CD4-positive, alpha-beta T cell treated with Interferon gamma for 1 hour (primary cell): ENCODE results near the gene STAM2.
"Not testable (repeated sequence)": the region's sequence is repeated elsewhere in the genome, so short reads cannot be mapped to it uniquely, and the experiment has no call there.

ENCODE experiments used
- DNase-seq: peaks from one replicate; pipeline ENCODE4 v3.0.0-alpha.2; 2020

STAM2 gene

DNA sequence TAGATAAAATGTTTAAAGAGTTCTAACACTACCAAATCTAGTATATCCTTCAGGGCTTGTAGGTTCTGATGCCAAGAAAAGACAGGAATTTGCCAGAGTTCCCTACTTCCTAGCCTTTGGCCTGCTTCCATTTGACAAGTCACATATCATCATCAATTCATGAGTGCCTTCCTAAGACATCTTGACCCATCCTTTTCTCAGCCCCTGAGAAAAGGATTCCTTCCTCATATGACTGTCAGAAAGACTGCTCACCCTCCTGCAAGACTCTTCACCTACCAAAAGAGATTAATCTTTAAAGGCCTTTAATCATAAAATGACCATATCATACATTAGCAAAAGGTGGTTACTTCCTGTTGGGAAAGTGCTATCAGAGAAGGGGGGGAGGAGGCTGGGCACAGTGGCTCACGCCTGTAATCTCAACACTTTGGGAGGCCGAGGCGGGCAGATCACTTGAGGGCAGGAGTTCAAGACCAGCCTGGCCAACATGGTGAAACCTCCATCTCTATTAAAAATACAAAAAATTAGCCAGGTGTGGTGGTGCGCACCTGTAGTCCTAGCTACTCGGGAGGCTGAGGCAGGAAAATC is 3.3 kb downstream of the STAM2 start:
- not testable (repeated sequence) for DNase-seq

- DNase-seq, result no peak
These were observed 3.8 kb downstream of the STAM2 start for GRCh38 chr2:152171718-152172117.

- not testable (repeated sequence) for DNase-seq
These were observed 6.4 kb downstream of the STAM2 start for GRCh38 chr2:152169158-152169557.

DNA sequence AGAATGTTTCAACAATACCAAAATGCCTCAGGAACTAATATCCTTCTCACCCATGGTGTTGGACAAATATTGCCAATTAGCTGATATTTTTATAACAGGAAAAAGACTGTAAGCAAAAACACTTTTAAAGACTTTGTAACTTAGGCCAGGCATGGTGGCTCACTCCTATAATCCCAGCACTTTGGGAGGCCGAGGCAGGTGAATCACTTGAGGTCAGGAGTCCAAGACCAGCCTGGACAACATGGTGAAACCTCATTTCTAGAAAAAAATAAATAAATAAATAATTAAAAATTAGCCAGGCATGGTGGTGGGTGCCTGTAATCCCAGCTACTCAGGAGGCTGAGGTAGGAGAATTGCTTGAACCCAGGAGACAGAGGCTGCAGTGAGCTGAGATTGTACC is 8.1 kb downstream of the STAM2 start:
- DNase-seq, result not testable (repeated sequence)

DNA sequence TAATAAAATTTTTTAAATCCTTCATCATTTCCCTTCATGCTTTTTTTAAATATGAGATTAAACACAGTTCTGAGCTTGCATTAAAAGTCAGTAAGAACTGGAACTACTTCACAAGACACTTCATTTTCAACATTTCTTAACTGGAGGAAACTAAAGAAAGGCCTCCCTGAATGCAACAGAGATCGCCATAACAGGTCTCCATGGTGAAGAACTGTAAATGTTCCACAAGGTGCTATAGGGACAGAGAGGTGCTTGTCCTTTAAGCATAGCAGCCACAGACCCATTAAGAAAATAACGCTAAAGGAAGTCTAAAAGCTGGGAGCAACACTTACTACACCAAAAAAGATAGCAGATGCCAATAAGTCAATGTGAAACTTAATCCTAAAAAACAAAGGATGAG is 8.5 kb downstream of the STAM2 start:
- no peak for DNase-seq

GRCh38 chr2:152166633-152167032 is 8.9 kb downstream of the STAM2 start:
- no peak for DNase-seq

DNA sequence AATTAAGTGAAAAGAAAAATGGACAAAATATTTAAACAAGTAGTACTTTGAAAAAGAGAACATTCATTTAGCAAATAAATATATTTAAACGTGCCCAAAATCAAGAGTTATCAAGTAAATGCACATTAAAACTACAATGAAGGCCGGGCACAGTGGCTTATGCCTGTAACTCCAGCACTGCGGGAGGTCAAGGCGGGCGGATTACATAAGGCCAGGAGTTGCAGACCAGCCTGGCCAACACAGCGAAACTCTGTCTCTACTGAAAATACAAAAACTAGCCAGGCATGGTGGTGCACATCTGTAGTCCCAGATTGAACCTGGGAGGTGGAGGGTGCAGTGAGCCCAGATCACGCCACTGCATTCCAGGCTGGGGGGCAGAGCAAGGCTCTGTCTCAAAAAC is 9.8 kb downstream of the STAM2 start:
- no peak for DNase-seq

DNA sequence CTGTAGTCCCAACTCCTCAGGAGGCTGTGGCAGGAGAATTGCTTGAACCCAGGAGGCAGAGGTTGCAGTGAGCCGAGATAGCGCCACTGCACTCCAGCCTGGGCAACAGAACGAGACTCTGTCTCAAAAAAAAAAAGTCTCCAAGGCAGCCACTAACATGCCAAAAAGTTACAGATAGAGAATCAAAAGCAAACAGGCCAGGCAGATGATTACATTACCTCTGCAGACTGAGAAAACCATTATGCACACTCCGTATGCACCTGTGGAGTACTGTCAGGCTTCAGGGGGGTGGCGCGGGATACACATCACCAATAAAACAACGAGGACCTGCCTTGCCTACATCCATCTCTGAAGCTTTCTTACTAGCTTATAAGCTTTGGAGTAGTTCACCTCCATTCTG is 10.3 kb downstream of the STAM2 start:
- no peak for DNase-seq

DNA sequence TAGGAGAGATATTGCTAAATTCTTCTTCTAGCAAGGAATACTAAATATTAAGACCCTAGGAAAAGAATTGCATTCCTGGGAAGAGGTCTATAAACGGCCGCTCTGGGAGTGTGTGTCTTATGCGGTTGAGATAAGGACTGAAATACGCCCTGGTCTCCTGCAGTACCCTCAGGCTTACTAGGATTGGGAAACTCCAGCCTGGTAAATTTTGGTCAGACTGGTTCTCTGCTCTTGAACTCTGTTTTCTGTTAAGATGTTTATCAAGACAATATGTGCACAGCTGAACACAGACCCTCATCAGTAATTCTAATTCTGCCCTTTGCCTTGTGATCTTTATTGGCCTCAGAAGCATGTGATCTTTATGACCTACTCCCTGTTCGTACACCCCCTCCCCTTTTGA is 11.9 kb downstream of the STAM2 start:
- DNase-seq, result not testable (repeated sequence)

- no peak for DNase-seq
These were observed 13.4 kb downstream of the STAM2 start for GRCh38 chr2:152162141-152162540.

DNA sequence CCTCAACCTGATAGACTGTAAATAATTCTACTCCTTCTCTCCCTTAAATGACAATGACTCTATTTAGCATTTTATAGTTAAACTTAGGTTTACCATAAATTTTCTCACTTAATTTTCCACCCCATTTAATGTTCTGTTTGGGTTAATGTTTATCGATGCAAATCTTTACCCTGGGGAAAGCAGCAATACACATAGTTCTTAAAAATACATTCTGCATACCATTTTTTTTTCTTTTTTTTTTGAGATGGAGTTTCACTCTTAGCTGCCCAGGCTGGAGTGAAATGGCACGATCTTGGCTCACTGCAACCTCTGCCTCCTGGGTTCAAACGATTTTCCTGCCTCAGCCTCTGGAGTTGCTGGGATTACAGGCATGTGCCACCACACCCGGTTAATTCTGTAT is 14.0 kb downstream of the STAM2 start:
- DNase-seq, result no peak

- DNase-seq, result not testable (repeated sequence)
These were observed 15.2 kb downstream of the STAM2 start for GRCh38 chr2:152160378-152160777.

DNA sequence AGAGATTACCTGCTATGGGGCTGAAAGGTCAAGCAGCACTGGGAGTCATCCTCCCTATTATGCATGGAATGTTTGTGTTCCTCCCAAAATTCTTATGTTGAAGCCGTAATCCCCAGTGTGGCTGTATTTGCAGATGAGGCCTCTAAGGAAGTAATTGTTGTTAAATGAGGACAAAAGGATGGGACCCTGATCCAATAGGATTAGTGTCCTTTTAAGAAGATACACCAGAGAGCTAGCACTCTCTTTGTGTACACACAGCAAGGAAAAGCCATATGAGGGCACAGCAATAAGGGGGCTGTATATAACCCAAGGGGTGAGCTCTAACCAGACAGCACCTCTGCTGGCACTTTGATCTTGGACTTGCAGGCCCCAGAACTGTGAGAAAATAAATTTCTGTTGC is 18.3 kb downstream of the STAM2 start:
- DNase-seq, result no peak

- no peak for DNase-seq
These were observed 20.4 kb downstream of the STAM2 start for GRCh38 chr2:152155209-152155608.

DNA sequence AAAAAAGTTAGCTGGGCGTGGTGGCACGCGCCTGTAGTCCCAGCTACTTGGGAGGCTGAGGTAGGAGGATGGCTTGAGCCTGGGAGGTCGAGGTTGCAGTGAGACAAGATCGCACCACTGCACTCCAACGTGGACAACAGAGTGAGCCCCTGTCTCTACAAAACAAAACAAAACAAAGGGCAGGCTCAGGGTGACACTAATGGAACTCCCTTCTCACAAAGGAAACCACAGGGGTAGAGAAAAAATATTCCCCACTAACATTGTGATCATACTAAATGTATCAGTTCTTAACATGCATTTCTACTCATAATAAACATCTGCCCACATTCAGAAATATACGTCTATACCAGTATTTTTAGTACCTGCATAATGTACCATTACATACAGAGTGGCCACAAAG is 21.1 kb downstream of the STAM2 start:
- DNase-seq, result no peak

DNA sequence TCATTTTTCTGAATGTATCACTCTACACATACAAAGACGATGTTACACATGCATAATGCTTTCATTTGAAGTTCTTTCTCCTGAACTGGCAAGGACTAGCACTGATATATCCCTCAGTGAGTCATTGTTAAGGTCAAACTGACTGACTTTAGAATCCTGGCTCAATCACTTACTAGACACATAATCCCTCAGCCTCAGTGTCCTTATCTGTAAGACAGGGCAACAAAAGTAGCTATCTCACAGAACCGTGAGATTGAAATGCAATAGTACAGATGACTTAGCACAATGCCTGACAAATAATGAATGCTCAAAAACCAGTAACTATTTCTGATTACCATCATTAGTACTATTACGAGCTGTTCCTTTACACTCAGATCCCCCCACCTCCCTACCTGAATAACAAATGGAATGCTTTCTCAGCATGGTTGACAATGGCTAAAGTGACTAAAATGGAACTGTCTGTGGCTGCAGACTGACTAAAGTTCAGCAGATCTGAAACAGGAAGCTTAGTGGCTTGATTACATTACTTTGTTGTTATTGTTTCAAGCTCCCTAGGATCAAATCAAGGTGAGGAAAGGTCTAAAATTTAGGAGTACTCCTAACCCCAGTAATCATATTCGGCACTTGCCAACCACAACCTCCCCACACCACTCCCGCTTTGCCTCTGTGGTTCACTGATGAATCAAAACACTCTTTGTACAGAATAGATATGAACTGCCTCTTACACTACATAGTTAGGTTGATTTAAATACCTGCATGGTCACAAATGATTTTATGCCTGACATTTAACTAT is 40.9 kb downstream of the STAM2 start:
- no peak for DNase-seq

GRCh38 chr2:152132306-152132705 is 43.3 kb downstream of the STAM2 start:
- DNase-seq, result no peak

DNA sequence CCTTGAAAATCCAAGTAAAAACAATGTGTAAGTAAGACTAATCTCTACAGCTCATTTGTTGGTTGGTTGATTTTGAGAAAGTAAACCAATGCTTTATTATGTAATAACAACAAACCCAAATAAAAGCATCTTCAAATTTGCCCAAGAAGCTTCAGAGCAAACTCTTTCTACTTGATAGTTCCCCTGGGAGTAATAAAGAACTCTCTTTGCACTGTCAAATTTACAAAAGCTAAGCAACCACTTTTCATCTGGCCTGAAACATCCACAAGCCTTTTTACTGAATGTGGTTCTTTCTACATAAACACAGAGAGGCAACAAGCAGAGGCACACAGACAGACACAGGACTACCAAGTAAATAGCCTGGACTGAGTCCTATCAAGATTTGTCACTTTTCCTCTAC is 47.9 kb downstream of the STAM2 start:
- no peak for DNase-seq

- DNase-seq, result no peak
These were observed 48.9 kb downstream of the STAM2 start for GRCh38 chr2:152126664-152127063.

DNA sequence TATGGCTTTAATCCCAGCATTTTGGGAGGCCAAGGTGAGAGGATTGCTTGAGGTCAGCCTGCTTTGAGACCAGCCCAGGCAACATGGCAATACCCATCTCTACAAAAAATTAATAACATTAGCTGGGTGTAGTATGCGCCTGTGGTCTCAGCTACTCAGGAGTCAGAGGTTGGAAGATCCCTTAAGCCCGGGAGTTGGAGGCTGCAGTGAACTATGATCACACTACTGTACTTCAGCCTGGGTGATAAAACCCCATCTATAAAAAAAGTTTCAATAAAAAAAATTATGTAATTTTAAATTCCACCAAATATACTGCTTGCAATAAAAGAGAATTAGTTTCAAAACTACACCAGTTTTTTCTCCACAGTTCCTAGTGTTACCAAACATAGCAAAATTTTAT is 53.4 kb downstream of the STAM2 start:
- no peak for DNase-seq

- no peak for DNase-seq
These were observed 55.1 kb downstream of the STAM2 start for GRCh38 chr2:152120430-152120829.

GRCh38 chr2:152115952-152116351 is 59.6 kb downstream of the STAM2 start:
- DNase-seq, result no peak

- DNase-seq, result no peak
These were observed 61.2 kb downstream of the STAM2 start for GRCh38 chr2:152114366-152114765.

DNA sequence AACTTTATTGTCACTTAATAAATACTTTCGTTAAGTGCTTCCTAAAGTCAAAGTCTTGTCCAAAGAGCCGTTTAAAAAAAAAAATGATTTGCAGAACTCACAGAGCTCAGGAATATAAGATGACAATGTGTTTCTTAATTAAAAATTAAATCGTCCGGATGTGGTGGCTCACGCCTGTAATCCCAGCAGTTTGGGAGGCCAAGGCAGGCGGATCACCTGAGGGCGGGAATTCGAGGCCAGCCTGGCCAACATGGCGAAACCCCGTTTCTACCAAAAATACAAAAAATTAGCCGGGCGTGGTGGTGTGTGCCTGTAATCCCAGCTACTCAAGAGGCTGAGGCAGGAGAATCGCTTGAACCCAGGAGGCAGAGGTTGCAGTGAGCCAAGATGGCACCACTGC is 68.4 kb downstream of the STAM2 start:
- not testable (repeated sequence) for DNase-seq

DNA sequence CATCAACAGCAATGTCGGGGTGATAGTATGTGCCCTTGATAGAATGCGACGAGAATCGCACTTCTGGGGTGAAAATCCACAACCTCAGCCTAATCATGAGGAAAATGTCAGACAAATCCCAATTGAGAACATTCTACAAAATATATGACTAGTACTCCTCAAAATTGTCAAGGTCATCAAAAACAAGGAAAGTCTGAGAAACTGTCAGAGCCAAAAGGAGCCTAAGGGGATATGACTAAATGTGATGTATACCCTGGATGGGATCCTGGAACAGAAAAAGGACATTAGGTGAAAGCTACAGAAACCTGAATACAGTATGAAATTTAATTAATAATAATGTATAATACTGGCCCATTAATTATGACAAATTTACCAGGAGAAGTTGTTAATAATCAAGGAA is 69.1 kb downstream of the STAM2 start:
- DNase-seq, result no peak
